Transverse colon (tissue), 4 donors: ENCODE data around the gene PGR. TPM values are rescaled to one million over a fixed set of nuclear protein-coding genes. Genes with fewer than 3 reads are reported as not detected.
A peak's percentile ranks its signal among the peaks of the same experiment; 100 is the strongest.

Experiments used
- DNase-seq: peaks from one replicate; pipeline ENCODE4 v3.0.0-alpha.2; 2019
- H3K27ac ChIP-seq, 4 donors: fragments of 200-600 bp; sonication (generic); 2 replicates each; pipeline ENCODE4 v1.5.1; 2016 to 2018; ENCODE audit warnings: inconsistent platforms in 4 of 4
- H3K27me3 ChIP-seq: fragments of 200-600 bp; sonication (generic); 2 replicates; pipeline ENCODE4 v1.5.1; 2017; ENCODE audit warnings: inconsistent platforms
- H3K36me3 ChIP-seq, 4 donors: fragments of 200-600 bp; sonication (generic); 2 replicates each; pipeline ENCODE4 v1.5.1; 2017 to 2019; ENCODE audit warnings: inconsistent platforms in 4 of 4
- H3K4me1 ChIP-seq, 4 donors: fragments of 200-600 bp; sonication (generic); 2 replicates each; pipeline ENCODE4 v1.5.1; 2017 to 2020; ENCODE audit warnings: inconsistent platforms in 4 of 4
- H3K4me3 ChIP-seq, 4 donors: fragments of 200-600 bp; sonication (generic); 1 replicate in 1 of 4; 2 replicates in 3 of 4; pipeline versions ENCODE4 v1.5.1 to v1.6.1; 2017 to 2019; ENCODE audit warnings: inconsistent platforms in 4 of 4
- H3K9me3 ChIP-seq, 2 donors: fragments of 200-600 bp; sonication (generic); 2 replicates each; pipeline ENCODE4 v1.5.1; 2017 to 2019; ENCODE audit warnings: inconsistent platforms in 2 of 2
- EP300 ChIP-seq: sonication (generic); formaldehyde crosslinking; IDR thresholded peaks from one replicate; pipeline ENCODE4 v1.6.1; 2017; ENCODE audit warnings: antibody characterized with exemption, low read depth
- POLR2A ChIP-seq: fragments of 450-650 bp; IDR thresholded peaks from one replicate; pipeline ENCODE4 v1.6.1; 2016; ENCODE audit warnings: antibody characterized with exemption, mild to moderate bottlenecking, moderate library complexity
- POLR2AphosphoS5 ChIP-seq, 3 donors: sonication (generic); formaldehyde crosslinking; IDR thresholded peaks; one replicate each; pipeline ENCODE4 v1.6.1; 2016; ENCODE audit warnings: antibody characterized with exemption in 3 of 3
- WGBS, 2 donors: methylation state at CpG; one replicate each; pipeline ENCODE4 v1.1.5; 2018; ENCODE audit warnings: low coverage in 1 of 2; 5-methylcytosine and 5-hydroxymethylcytosine counted together
- in situ Hi-C, 4 donors: fragments of 200-750 bp; cut with MboI; loops; one replicate each; pipeline versions ENCODE4 v1.15.0 to v1.15.1; 2017; ENCODE audit warnings: low sequenced_read_pairs in 3 of 4, low pct_ligation_motif_present in 1 of 4, low pct_unique_long_range_greater_than_20kb in 1 of 4
- intact Hi-C: fragments of 100-400 bp; cut with DNase I; formaldehyde crosslinking; loops from one replicate; pipeline ENCODE4 v1.15.1; 2023; ENCODE audit warnings: low total_unique reads
- total RNA-seq, 4 donors: library from RNA; depleted of rRNA; stranded (reverse); fragments of >200 nt; gene quantifications; one replicate each; pipeline ENCODE4 v1.1.0, GENCODE V29; 2016
- TF ChIP-seq, protein P1 (sequence below), 5 experiments: fragments of 200-600 bp in 3 of 5; fragments of 450-650 bp in 2 of 5; sonication (generic) in 3 of 5; IDR thresholded peaks; 1 replicate in 2 of 5; 2 replicates in 3 of 5; pipeline ENCODE4 v1.5.1; 2016 to 2017; ENCODE audit warnings: antibody characterized with exemption in 5 of 5, inconsistent platforms in 3 of 5, mild to moderate bottlenecking in 2 of 5, moderate library complexity in 1 of 5

Gene PGR
- total RNA-seq: 1 to 10 TPM in 3 of 4 donors, under 1 TPM in 1; 0.95 to 8.0 (median 1.7) TPM

DNA sequence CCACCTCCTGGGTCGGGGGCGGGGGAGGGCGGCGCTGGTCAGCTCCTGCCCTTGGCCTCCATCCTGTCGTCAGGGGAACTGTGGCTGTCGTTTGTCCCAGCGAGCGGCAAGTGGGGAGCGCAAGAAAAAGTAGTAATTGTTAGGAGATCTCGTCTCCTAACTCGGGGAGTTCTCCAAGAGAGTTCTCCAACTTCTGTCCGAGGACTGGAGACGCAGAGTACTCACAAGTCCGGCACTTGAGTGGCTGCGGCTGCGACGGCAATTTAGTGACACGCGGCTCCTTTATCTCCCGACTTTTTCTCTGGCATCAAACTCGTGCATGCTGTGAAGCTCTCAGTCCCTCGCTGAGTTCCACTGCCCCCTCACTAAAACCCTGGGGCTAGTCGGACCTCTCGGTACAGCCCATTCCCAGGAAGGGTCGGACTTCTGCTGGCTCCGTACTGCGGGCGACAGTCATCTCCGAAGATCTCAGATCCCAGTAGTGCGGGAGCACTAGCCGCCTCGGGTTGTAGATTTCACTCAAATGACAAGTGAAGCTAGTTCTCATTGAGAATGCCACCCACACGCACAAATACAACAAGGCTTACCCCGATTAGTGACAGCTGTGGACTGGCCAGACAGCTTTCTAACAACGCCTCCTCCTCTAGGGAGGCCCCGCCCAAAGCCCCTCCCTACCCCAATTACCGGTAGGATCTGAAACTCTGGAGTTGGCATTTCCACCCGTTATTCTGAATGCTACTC lies at the start of gene PGR:
TSS of gene PGR (minus strand) at position 611 of the 741 bp plus-strand sequence. CDS start 743 bp downstream, outside the sequence.
- no peak for TF ChIP-seq POLR2A
- peak; percentile 39 for DNase-seq
- WGBS, 2 donors: 3 to 7% methylated on average over 11 to 38 of the region's 38 CpGs
- Histone ChIP-seq H3K27me3 (peaks cover 68% of the 10 kb centered on the region), H3K9me3 (no peaks in the 10 kb centered on the region), H3K4me3 (peak within 1 kb of the TSS; percentile 16 to 65 (median 54)), H3K36me3 (no peaks in the 10 kb centered on the region), H3K4me1 (peaks cover 0 to 34% (median 22%) of the 10 kb centered on the region in 4 donors), H3K27ac (peak within 1 kb of the TSS in 2 of 4 donors; percentile 79 to 82)
- in situ Hi-C loops (no loop called here), intact Hi-C loops (loop anchor here (5.0 kb wide), 1 partner anchor 58 kb away; no protein-coding TSS in a partner anchor)

DNA sequence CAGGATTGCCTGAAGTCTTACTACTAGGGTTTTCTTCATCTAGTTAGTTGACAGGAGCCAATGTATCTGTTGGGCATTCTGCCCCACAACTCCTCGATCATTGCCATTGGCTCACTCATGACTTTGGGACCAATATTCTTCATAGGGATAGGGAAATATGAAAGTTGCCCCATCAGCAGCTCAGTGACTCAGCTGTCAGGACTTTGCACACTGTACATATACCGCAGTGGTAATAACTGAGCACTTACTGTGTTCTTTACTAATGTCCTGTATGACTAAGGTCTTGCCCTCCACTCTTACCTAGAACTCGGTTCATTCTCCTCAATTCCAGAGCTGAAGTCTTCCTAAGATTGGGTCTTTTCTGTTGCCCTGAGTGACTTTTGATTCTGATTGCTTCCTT lies 46.8 kb upstream of the PGR start:
- in situ Hi-C loops (no loop called here), intact Hi-C loops (no loop called here)
- no peak overlapping the region for H3K27ac ChIP-seq
- 72 to 84% methylated on average over 2 to 3 of the region's 3 CpGs for WGBS, 2 donors
- no peaks in the 10 kb centered on the region for H3K27me3 ChIP-seq
- no peaks in the 10 kb centered on the region for H3K4me1 ChIP-seq
- no peak for TF ChIP-seq POLR2AphosphoS5 (IDR thresholded peaks at IDR 0.05)
- no peak for TF ChIP-seq POLR2A
- no peaks in the 10 kb centered on the region for H3K9me3 ChIP-seq
- H3K4me3 ChIP-seq: no peak overlapping the region
- DNase-seq: no peak
- no peaks in the 10 kb centered on the region for H3K36me3 ChIP-seq

DNA sequence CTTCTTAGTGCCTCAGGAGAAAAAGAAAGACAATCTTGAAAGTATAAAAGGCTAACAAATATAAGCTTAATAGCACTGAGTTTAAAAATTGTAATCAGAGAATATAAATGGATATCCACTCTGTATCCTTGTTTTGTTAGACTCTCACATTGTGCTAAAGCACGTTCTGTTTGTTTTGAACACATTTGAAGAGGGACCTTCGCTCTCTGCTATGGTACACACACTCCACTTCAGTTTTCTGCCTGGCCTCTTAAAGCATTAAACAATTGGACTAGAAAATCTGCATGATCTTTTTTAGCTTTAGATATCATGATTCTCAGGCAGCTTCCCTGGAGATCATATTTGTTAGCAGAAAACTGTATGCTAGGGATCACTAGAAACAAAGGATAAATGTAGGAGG lies 40.3 kb upstream of the PGR start:
- H3K4me1 ChIP-seq: no peaks in the 10 kb centered on the region
- no peaks in the 10 kb centered on the region for H3K9me3 ChIP-seq
- no peak for DNase-seq
- no peak overlapping the region for H3K4me3 ChIP-seq
- no peaks in the 10 kb centered on the region for H3K27me3 ChIP-seq
- intact Hi-C loops (no loop called here), in situ Hi-C loops (no loop called here)
- no peak for TF ChIP-seq POLR2AphosphoS5 (IDR thresholded peaks at IDR 0.05)
- TF ChIP-seq, protein P1, sequence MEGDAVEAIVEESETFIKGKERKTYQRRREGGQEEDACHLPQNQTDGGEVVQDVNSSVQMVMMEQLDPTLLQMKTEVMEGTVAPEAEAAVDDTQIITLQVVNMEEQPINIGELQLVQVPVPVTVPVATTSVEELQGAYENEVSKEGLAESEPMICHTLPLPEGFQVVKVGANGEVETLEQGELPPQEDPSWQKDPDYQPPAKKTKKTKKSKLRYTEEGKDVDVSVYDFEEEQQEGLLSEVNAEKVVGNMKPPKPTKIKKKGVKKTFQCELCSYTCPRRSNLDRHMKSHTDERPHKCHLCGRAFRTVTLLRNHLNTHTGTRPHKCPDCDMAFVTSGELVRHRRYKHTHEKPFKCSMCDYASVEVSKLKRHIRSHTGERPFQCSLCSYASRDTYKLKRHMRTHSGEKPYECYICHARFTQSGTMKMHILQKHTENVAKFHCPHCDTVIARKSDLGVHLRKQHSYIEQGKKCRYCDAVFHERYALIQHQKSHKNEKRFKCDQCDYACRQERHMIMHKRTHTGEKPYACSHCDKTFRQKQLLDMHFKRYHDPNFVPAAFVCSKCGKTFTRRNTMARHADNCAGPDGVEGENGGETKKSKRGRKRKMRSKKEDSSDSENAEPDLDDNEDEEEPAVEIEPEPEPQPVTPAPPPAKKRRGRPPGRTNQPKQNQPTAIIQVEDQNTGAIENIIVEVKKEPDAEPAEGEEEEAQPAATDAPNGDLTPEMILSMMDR (IDR thresholded peaks at IDR 0.05): no peak
- TF ChIP-seq POLR2A: no peak
- TF ChIP-seq EP300: no peak
- H3K36me3 ChIP-seq: no peaks in the 10 kb centered on the region
- no peak overlapping the region for H3K27ac ChIP-seq
- 55 to 73% methylated on average over 2 of the region's 2 CpGs for WGBS, 2 donors

DNA sequence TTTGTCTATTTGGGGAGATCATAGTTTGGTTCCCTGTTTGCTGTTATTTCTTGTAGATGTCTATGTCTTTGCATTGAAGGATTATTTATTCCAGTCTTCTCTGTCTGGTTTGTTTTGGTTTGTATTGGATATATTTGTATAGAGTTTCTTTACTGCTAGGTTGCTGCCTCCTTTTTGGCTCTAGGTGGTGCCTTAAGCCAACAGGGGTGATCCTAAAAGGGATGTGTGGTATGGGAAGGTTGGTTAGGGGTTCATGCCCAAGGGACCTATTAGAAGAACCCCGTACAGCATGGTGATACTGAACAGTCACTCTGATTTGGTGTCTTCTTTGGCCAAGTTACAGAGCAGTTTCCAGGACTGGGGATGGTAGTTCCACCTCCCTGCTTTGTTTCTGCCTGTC lies 36.4 kb upstream of the PGR start:
- Histone ChIP-seq H3K4me1 (no peaks in the 10 kb centered on the region), H3K27ac (no peak overlapping the region), H3K9me3 (no peaks in the 10 kb centered on the region), H3K4me3 (no peak overlapping the region), H3K36me3 (no peaks in the 10 kb centered on the region), H3K27me3 (no peaks in the 10 kb centered on the region)
- TF ChIP-seq, protein P1 (IDR thresholded peaks at IDR 0.05): no peak
- TF ChIP-seq EP300: no peak
- no peak for TF ChIP-seq POLR2AphosphoS5 (IDR thresholded peaks at IDR 0.05)
- TF ChIP-seq POLR2A: no peak
- whole genome bisulfite sequencing, 2 donors: 87% methylated on average over 1 of the region's 1 CpG; no CpG with 5 or more reads in 1 of the 2 donors
- in situ Hi-C loops: no loop called here
- intact Hi-C loops: no loop called here
- DNase-seq: no peak

DNA sequence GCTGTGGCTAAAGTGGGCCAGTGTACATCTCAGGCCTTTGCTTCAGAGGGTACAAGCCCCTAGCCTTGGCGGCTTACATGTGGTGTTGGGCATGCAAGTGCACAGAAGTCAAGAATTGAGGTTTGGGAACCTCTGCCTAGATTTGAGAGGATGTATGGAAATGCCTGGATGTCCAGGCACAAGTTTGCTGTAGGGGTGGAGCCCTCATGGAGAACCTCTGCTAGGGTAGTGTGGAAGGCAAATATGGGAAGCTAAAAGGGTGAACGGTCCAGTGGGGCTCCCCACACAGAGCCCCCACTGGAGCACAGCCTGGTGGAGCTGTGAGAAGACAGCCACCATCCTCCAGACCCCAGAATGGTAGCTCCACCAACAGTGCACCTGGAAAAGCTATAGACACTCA lies 28.5 kb upstream of the PGR start:
- intact Hi-C loops: no loop called here
- 60 to 75% methylated on average over 1 to 2 of the region's 2 CpGs for WGBS, 2 donors
- Histone ChIP-seq H3K36me3 (no peaks in the 10 kb centered on the region), H3K4me3 (no peak overlapping the region), H3K9me3 (peaks cover 4 to 7% of the 10 kb centered on the region in 2 donors), H3K27me3 (no peaks in the 10 kb centered on the region), H3K27ac (no peak overlapping the region), H3K4me1 (no peaks in the 10 kb centered on the region)
- no peak for TF ChIP-seq EP300
- TF ChIP-seq POLR2A: no peak
- TF ChIP-seq, protein P1 (IDR thresholded peaks at IDR 0.05): no peak
- no peak for TF ChIP-seq POLR2AphosphoS5 (IDR thresholded peaks at IDR 0.05)
- in situ Hi-C loops: no loop called here
- no peak for DNase-seq
